SK-N-SH (cell line): ENCODE results near the gene SETD4. TPM values are rescaled to one million over a fixed set of nuclear protein-coding genes. Genes with fewer than 3 reads are reported as not detected.

Source experiments
- CTCF ChIA-PET: fragments of 300-600, 350-600 bp; formaldehyde crosslinking; extraction: SDS; loops from one replicate; lab custom pipeline; 2021; lab: Yijun Ruan, JAX
- POLR2A ChIA-PET: fragments of 350-600 bp; sonication (Branson Sonifier 250); formaldehyde crosslinking; extraction: SDS; loops from one replicate; lab custom pipeline; 2020; ENCODE audit warnings: antibody characterized with exemption, inconsistent platforms; lab: Yijun Ruan, JAX
- DNase-seq: peaks from one replicate; pipeline ENCODE4 v3.0.0; 2012
- H2AFZ ChIP-seq: fragments of 200-600 bp; sonication (generic); 2 replicates; pipeline ENCODE4 v1.8.1; 2016; ENCODE audit warnings: antibody characterized with exemption, mild to moderate bottlenecking, low read depth
- H3F3A ChIP-seq: fragments of 200-600 bp; sonication (generic); replicated peaks from 2 replicates; pipeline ENCODE3; 2016; ENCODE audit warnings: antibody characterized with exemption, mild to moderate bottlenecking; ENCODE audit not compliant: insufficient read depth
- H3K27ac ChIP-seq, 2 experiments: fragments of 200-500 bp in 1 of 2; fragments of 200-600 bp in 1 of 2; sonication (Bioruptor generic) in 1 of 2; sonication (generic), shearing (Covaris generic) in 1 of 2; 2 replicates each; pipeline versions ENCODE4 v1.5.1 to v1.6.1; 2014 to 2016; ENCODE audit warnings: low read depth in 2 of 2, inconsistent platforms in 1 of 2, low read length in 1 of 2, mild to moderate bottlenecking in 1 of 2, mixed read lengths in 1 of 2
- H3K27me3 ChIP-seq: fragments of 200-600 bp; sonication (generic), shearing (Covaris generic); 2 replicates; pipeline ENCODE4 v1.6.1; 2016; ENCODE audit warnings: mixed run types; ENCODE audit not compliant: insufficient read depth
- H3K36me3 ChIP-seq, 2 experiments: fragments of 200-500 bp in 1 of 2; fragments of 200-600 bp in 1 of 2; sonication (Bioruptor generic) in 1 of 2; sonication (generic) in 1 of 2; replicated peaks in 1 of 2; 2 replicates each; pipeline versions ENCODE3 to v1.5.1; 2014 to 2016; ENCODE audit warnings: low read length in 1 of 2, mild to moderate bottlenecking in 1 of 2; ENCODE audit not compliant: insufficient read depth in 2 of 2, control insufficient read depth in 1 of 2
- H3K4me1 ChIP-seq, 2 experiments: fragments of 200-500 bp in 1 of 2; fragments of 200-600 bp in 1 of 2; sonication (Bioruptor generic) in 1 of 2; sonication (generic), shearing (Covaris generic) in 1 of 2; 2 replicates each; pipeline versions ENCODE4 v1.5.1 to v1.6.1; 2014 to 2016; ENCODE audit warnings: low read depth in 1 of 2, low read length in 1 of 2, mixed run types in 1 of 2; ENCODE audit not compliant: insufficient read depth in 2 of 2, control insufficient read depth in 1 of 2
- H3K4me2 ChIP-seq: fragments of 200-600 bp; sonication (generic), shearing (Covaris generic); 2 replicates; pipeline ENCODE4 v1.6.1; 2017; ENCODE audit warnings: mixed run types
- H3K4me3 ChIP-seq, 2 experiments: fragments of 200-500 bp in 1 of 2; fragments of 200-600 bp in 1 of 2; sonication (Bioruptor generic) in 1 of 2; sonication (generic), shearing (Covaris generic) in 1 of 2; 2 replicates each; pipeline versions ENCODE4 v1.5.1 to v1.8.1; 2014 to 2016; ENCODE audit warnings: low read depth in 2 of 2, inconsistent platforms in 1 of 2, low read length in 1 of 2, mild to moderate bottlenecking in 1 of 2, mixed read lengths in 1 of 2, moderate library complexity in 1 of 2
- H3K79me2 ChIP-seq: fragments of 200-600 bp; sonication (generic); 2 replicates; pipeline ENCODE4 v1.8.1; 2017; ENCODE audit warnings: mild to moderate bottlenecking; ENCODE audit not compliant: insufficient read depth
- H3K9ac ChIP-seq: fragments of 200-600 bp; sonication (generic); 2 replicates; pipeline ENCODE4 v1.6.1; 2017; ENCODE audit warnings: mixed run types
- H3K9me2 ChIP-seq: fragments of 200-600 bp; sonication (generic); 2 replicates; pipeline ENCODE4 v1.6.1; 2017; ENCODE audit warnings: mixed run types
- H3K9me3 ChIP-seq: fragments of 200-600 bp; sonication (generic); 2 replicates; pipeline ENCODE4 v1.6.1; 2017; ENCODE audit warnings: mixed run types, mild to moderate bottlenecking, moderate library complexity
- H4K20me1 ChIP-seq: fragments of 200-600 bp; sonication (generic); 2 replicates; pipeline ENCODE4 v1.6.1; 2017; ENCODE audit warnings: mild to moderate bottlenecking, mixed run types; ENCODE audit not compliant: insufficient read depth
- CHD2 ChIP-seq: fragments of 150-350 bp; IDR thresholded peaks from 2 replicates; pipeline ENCODE4 v1.6.1; 2018; ENCODE audit warnings: low read length; ENCODE audit not compliant: partially characterized antibody
- CTCF ChIP-seq: fragments of 200-600 bp; sonication (generic); IDR thresholded peaks from 2 replicates; pipeline ENCODE4 v1.6.1; 2017; ENCODE audit warnings: antibody characterized with exemption, mild to moderate bottlenecking, moderate library complexity
- ELF1 ChIP-seq: IDR thresholded peaks from 2 replicates; pipeline ENCODE4 v1.4.0; 2012
- EP300 ChIP-seq, 2 experiments: IDR thresholded peaks; 2 replicates each; pipeline versions ENCODE4 v1.4.0 to v1.6.1; 2012; ENCODE audit warnings: borderline replicate concordance in 1 of 2, low read depth in 1 of 2, low read length in 1 of 2
- FOXM1 ChIP-seq: IDR thresholded peaks from 2 replicates; pipeline ENCODE4 v1.4.0; 2012; ENCODE audit warnings: low read depth, mild to moderate bottlenecking
- GATA2 ChIP-seq: sonication (generic); formaldehyde crosslinking; IDR thresholded peaks from 2 replicates; pipeline ENCODE4 v1.5.0; 2020; ENCODE audit warnings: mild to moderate bottlenecking, missing genetic modification reagents
- JUND ChIP-seq: IDR thresholded peaks from 2 replicates; pipeline ENCODE4 v1.4.0; 2012
- NFIC ChIP-seq: IDR thresholded peaks from 2 replicates; pipeline ENCODE4 v1.4.0; 2012; ENCODE audit warnings: borderline replicate concordance
- PBX3 ChIP-seq: IDR thresholded peaks from 2 replicates; pipeline ENCODE4; 2012
- POLR2AphosphoS5 ChIP-seq: IDR thresholded peaks from 2 replicates; pipeline ENCODE4 v1.6.1; 2012; ENCODE audit warnings: low read depth, low read length
- RCOR1 ChIP-seq: fragments of 150-350 bp; IDR thresholded peaks from 2 replicates; pipeline ENCODE4 v1.6.1; 2017; ENCODE audit warnings: antibody characterized with exemption, low read length
- TAF1 ChIP-seq: IDR thresholded peaks from 2 replicates; pipeline ENCODE4 v1.6.1; 2012; ENCODE audit warnings: low read depth, mild to moderate bottlenecking, low read length, moderate library complexity, borderline replicate concordance
- TCF12 ChIP-seq: IDR thresholded peaks from 2 replicates; pipeline ENCODE4 v1.4.0; 2012
- TEAD4 ChIP-seq: IDR thresholded peaks from 2 replicates; pipeline ENCODE4 v1.4.0; 2012; ENCODE audit warnings: mild to moderate bottlenecking, borderline replicate concordance; ENCODE audit not compliant: insufficient read depth
- USF1 ChIP-seq: IDR thresholded peaks from 2 replicates; pipeline ENCODE4 v1.4.0; 2012; ENCODE audit warnings: low read depth, borderline replicate concordance
- USF2 ChIP-seq: fragments of 150-350 bp; IDR thresholded peaks from 2 replicates; pipeline ENCODE4 v1.6.1; 2017; ENCODE audit warnings: antibody characterized with exemption, low read length, low read depth, borderline replicate concordance
- WGBS: methylation state at CpG from one replicate; pipeline ENCODE4 v1.1.6; 2017; ENCODE audit warnings: low lambda C conversion rate; 5-methylcytosine and 5-hydroxymethylcytosine counted together
- polyA plus RNA-seq, 3 experiments: library from polyadenylated mRNA; depleted of rRNA; stranded (reverse); fragments of >200 nt; gene quantifications; 2 replicates each; pipeline ENCODE4 v1.2.3, GENCODE V29; 2012

Gene SETD4
- polyA plus RNA-seq, 1 of the 3 experiments (the other 2 are of a cell fraction): 15.9 TPM

- ChIA-PET CTCF (no interaction called here), POLR2A (no interaction called here)
- H3K4me2 ChIP-seq: no peak overlapping the region
- no peaks in the 10 kb centered on the region for H4K20me1 ChIP-seq
- H3K27me3 ChIP-seq: peaks cover 10% of the 10 kb centered on the region; the same call in 1 of the 2 replicates
- TF ChIP-seq NFIC (no peak), PBX3 (no peak), USF1 (no peak), CTCF (no peak), JUND (no peak), TEAD4 (no peak), TAF1 (no peak), RCOR1 (no peak), CHD2 (no peak), POLR2AphosphoS5 (no peak), USF2 (no peak), ELF1 (no peak), TCF12 (no peak), GATA2 (CRISPR knock-in tag) (no peak), FOXM1 (no peak), EP300 (IDR thresholded peaks at IDR 0.05; ENCODE audit: borderline replicate concordance in 1 of 2, low read depth in 1 of 2, low read length in 1 of 2) (no peak)
- no peaks in the 10 kb centered on the region for H3K9me3 ChIP-seq
- no peak for DNase-seq
- H3K9ac ChIP-seq: no peak overlapping the region
- H3K36me3 ChIP-seq: no peaks in the 10 kb centered on the region
- H3K27ac ChIP-seq: no peak overlapping the region
- H3K9me2 ChIP-seq: no peaks in the 10 kb centered on the region
- H3K4me1 ChIP-seq: no peaks in the 10 kb centered on the region
- H3K79me2 ChIP-seq: no peaks in the 10 kb centered on the region
- H3F3A ChIP-seq: no peaks in the 10 kb centered on the region
- no peak overlapping the region for H2AFZ ChIP-seq
- no peak overlapping the region for H3K4me3 ChIP-seq
- 72% methylated on average over 6 of the region's 6 CpGs for WGBS
Observed at GRCh38 chr21:35991131-35991530, 69.2 kb downstream of the SETD4 start.
